ENCODE data around the gene LAMB4. TPM values are rescaled to one million over a fixed set of nuclear protein-coding genes. Genes with fewer than 3 reads are reported as not detected.

LAMB4 gene
- total RNA-seq, 2 experiments from 2014 or later = not detected

GRCh38 chr7:108132551-108133265, 2.5 kb upstream of the LAMB4 start:
- Histone ChIP-seq H3K27ac (ENCODE audit: low read depth, low read length, poor library complexity, severe bottlenecking) (no peak overlapping the region), H4K20me1 (ENCODE audit: insufficient read depth, low read length) (no peaks in the 10 kb centered on the region), H3K4me1 (ENCODE audit: insufficient read depth, low read length, poor library complexity, severe bottlenecking) (no peaks in the 10 kb centered on the region), H2AFZ (ENCODE audit: low read length) (no peak overlapping the region), H3K9me2 (ENCODE audit: insufficient read depth, low read length) (no peaks in the 10 kb centered on the region; the same call in 1 of the 2 replicates), H3K9me3 (ENCODE audit: low read length) (no peaks in the 10 kb centered on the region), H3K4me2 (ENCODE audit: low read length) (no peak overlapping the region), H3K79me2 (ENCODE audit: insufficient read depth, low read depth, low read length) (no peaks in the 10 kb centered on the region), H3K4me3 (ENCODE audit: low read depth, low read length, poor library complexity, severe bottlenecking) (no peak overlapping the region), H3K36me3 (ENCODE audit: insufficient read depth, low read length) (no peaks in the 10 kb centered on the region)
- intact Hi-C loops (cut with micrococcal nuclease; ENCODE audit: unreplicated experiment) = no loop called here
- DNase-seq (ENCODE audit: low spot score) = no peak
- BruUV-seq (replicated peaks) = no TSS peak
- TF ChIP-seq EZH2phosphoT487 (IDR thresholded peaks at IDR 0.05; ENCODE audit: borderline replicate concordance, low read depth, low read length) (no peak), CTCF (conservative IDR thresholded peaks at IDR 0.05; ENCODE audit: low read length) (no peak)
- ChIA-PET CTCF (ENCODE audit: unreplicated experiment) (no interaction called here), POLR2A (no interaction called here)

DNA sequence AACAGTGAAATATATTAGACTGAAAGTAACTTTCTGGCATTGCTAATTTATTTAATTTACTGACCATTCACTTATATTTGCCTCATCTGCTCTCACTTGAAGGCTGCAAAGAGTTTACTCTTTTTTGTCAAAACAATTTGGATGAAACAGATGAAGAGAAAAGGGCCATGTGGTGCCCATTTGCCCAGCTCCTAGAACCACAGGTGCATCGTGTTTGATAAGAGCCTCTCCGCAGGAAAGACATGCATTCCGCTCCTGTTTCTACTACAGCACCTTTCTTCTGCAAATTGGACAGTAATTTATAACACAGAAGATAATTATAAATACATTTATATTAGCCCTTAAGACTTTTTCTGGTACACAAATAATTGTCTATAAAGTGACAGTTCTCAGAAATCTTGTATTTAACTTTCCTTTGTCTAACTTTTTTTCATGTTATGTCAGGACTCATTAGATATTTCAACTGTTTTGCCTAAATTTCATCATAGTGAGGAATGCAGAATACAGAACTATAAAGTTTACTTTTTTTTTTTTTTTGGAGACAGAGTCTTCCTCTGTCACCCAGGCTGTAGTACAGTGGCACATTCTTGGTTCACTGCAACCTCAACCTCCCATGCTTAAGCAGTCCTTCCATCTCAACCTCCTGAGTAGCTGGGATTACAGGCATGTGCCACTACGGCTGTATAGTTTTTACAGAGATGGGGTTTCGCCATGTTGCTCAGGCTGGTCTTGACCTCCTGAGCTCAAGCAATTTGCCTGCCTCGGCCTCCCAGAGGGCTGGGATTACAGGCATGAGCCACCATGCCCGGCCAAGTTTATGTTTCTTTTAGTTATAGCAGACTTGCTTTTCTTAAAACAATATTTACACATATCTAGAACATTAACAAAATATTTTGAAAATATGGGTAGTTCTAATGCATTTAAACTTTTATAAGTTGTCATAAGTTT, 869 bp downstream of the LAMB4 start:
- Histone ChIP-seq H3K9me2 (ENCODE audit: insufficient read depth, low read length) (no peaks in the 10 kb centered on the region; the same call in 1 of the 2 replicates), H3K4me1 (ENCODE audit: insufficient read depth, low read length, poor library complexity, severe bottlenecking) (no peaks in the 10 kb centered on the region), H3K79me2 (ENCODE audit: insufficient read depth, low read depth, low read length) (no peaks in the 10 kb centered on the region), H3K36me3 (ENCODE audit: insufficient read depth, low read length) (no peaks in the 10 kb centered on the region), H4K20me1 (ENCODE audit: insufficient read depth, low read length) (no peaks in the 10 kb centered on the region), H3K4me3 (ENCODE audit: low read depth, low read length, poor library complexity, severe bottlenecking) (no peak overlapping the region), H3K4me2 (ENCODE audit: low read length) (no peak overlapping the region), H2AFZ (ENCODE audit: low read length) (no peak overlapping the region), H3K9me3 (ENCODE audit: low read length) (no peaks in the 10 kb centered on the region), H3K27ac (ENCODE audit: low read depth, low read length, poor library complexity, severe bottlenecking) (no peak overlapping the region)
- TF ChIP-seq CTCF (conservative IDR thresholded peaks at IDR 0.05; ENCODE audit: low read length) = no peak
- TF ChIP-seq EZH2phosphoT487 (IDR thresholded peaks at IDR 0.05; ENCODE audit: borderline replicate concordance, low read depth, low read length) = no peak
- intact Hi-C loops (cut with micrococcal nuclease; ENCODE audit: unreplicated experiment) = no loop called here
- no TSS peak for BruUV-seq (replicated peaks)
- CTCF ChIA-PET (ENCODE audit: unreplicated experiment) = no interaction called here
- POLR2A ChIA-PET = interaction anchor here (0.6 to 0.7 kb wide), 2 partner anchors 35 to 1105 kb away, joined by 4 read pairs; no protein-coding TSS in a partner anchor
- DNase-seq (ENCODE audit: low spot score) = no peak

Data from OCI-LY7 (cell line).